ENCODE results near the gene CASZ1. TPM values are rescaled to one million over a fixed set of nuclear protein-coding genes. Genes with fewer than 3 reads are reported as not detected.

Gene CASZ1
- total RNA-seq, 1 donor from 2014 or later: 23.6 TPM

- Mint-ChIP-seq H3K27me3 (peaks cover 16% of the 10 kb centered on the region), H3K36me3 (ENCODE audit: insufficient read depth) (peaks cover 1% of the 10 kb centered on the region), H3K4me3 (ENCODE audit: low read depth) (no peak overlapping the region), H3K9me3 (ENCODE audit: low read depth) (no peaks in the 10 kb centered on the region), H3K4me1 (ENCODE audit: low read depth) (peaks cover 28% of the 10 kb centered on the region), H3K27ac (no peak overlapping the region)
- DNase-seq (ENCODE audit: low spot score, unreplicated experiment): no peak
- no peak for TF ChIP-seq CTCF (IDR thresholded peaks at IDR 0.05; ENCODE audit: unreplicated experiment)
Observed at GRCh38 chr1:10759413-10760200, 36.8 kb downstream of the CASZ1 start.

- H3K36me3 Mint-ChIP-seq (ENCODE audit: insufficient read depth): no peaks in the 10 kb centered on the region
- no peak overlapping the region for H3K4me3 Mint-ChIP-seq (ENCODE audit: low read depth)
- H3K9me3 Mint-ChIP-seq (ENCODE audit: low read depth): no peaks in the 10 kb centered on the region
- no peak overlapping the region for H3K27ac Mint-ChIP-seq
- peaks cover 34% of the 10 kb centered on the region for H3K4me1 Mint-ChIP-seq (ENCODE audit: low read depth)
- H3K27me3 Mint-ChIP-seq: peaks cover 16% of the 10 kb centered on the region
- no peak for DNase-seq (ENCODE audit: low spot score, unreplicated experiment)
- no peak for TF ChIP-seq CTCF (IDR thresholded peaks at IDR 0.05; ENCODE audit: unreplicated experiment)
Observed at GRCh38 chr1:10756842-10757241, 39.6 kb downstream of the CASZ1 start.

- DNase-seq (ENCODE audit: low spot score, unreplicated experiment): no peak
- no peak for TF ChIP-seq CTCF (IDR thresholded peaks at IDR 0.05; ENCODE audit: unreplicated experiment)
- Mint-ChIP-seq H3K27ac (no peak overlapping the region), H3K4me1 (ENCODE audit: low read depth) (peaks cover 29% of the 10 kb centered on the region), H3K27me3 (peaks cover 16% of the 10 kb centered on the region), H3K4me3 (ENCODE audit: low read depth) (no peak overlapping the region), H3K9me3 (ENCODE audit: low read depth) (no peaks in the 10 kb centered on the region), H3K36me3 (ENCODE audit: insufficient read depth) (no peaks in the 10 kb centered on the region)
Observed at GRCh38 chr1:10755970-10756521, 40.4 kb downstream of the CASZ1 start.

- H3K4me1 Mint-ChIP-seq (ENCODE audit: low read depth): peaks cover 19% of the 10 kb centered on the region
- H3K27ac Mint-ChIP-seq: no peak overlapping the region
- no peak overlapping the region for H3K4me3 Mint-ChIP-seq (ENCODE audit: low read depth)
- no peaks in the 10 kb centered on the region for H3K36me3 Mint-ChIP-seq (ENCODE audit: insufficient read depth)
- no peak for DNase-seq (ENCODE audit: low spot score, unreplicated experiment)
- peaks cover 16% of the 10 kb centered on the region for H3K27me3 Mint-ChIP-seq
- H3K9me3 Mint-ChIP-seq (ENCODE audit: low read depth): no peaks in the 10 kb centered on the region
- TF ChIP-seq CTCF (IDR thresholded peaks at IDR 0.05; ENCODE audit: unreplicated experiment): no peak
Observed at GRCh38 chr1:10754568-10755329, 41.7 kb downstream of the CASZ1 start.

- TF ChIP-seq CTCF (IDR thresholded peaks at IDR 0.05; ENCODE audit: unreplicated experiment): peak; percentile 53
- Mint-ChIP-seq H3K27ac (no peak overlapping the region), H3K4me3 (ENCODE audit: low read depth) (no peak overlapping the region), H3K4me1 (ENCODE audit: low read depth) (peaks cover 12% of the 10 kb centered on the region), H3K9me3 (ENCODE audit: low read depth) (no peaks in the 10 kb centered on the region), H3K36me3 (ENCODE audit: insufficient read depth) (no peaks in the 10 kb centered on the region), H3K27me3 (peaks cover 16% of the 10 kb centered on the region)
- no peak for DNase-seq (ENCODE audit: low spot score, unreplicated experiment)
Observed at GRCh38 chr1:10753299-10753698, 43.1 kb downstream of the CASZ1 start.
